VCaP (cell line): ENCODE measurements around the gene GPA33.

Experiments used
- H3K27ac ChIP-seq: fragments of 450-650 bp; 2 replicates; pipeline ENCODE4 v1.5.1; 2017
- CTCF ChIP-seq: fragments of 450-650 bp; conservative IDR thresholded peaks from 2 replicates; pipeline ENCODE4 v1.5.1; 2017; ENCODE audit warnings: mild to moderate bottlenecking, moderate library complexity

GPA33 gene

DNA sequence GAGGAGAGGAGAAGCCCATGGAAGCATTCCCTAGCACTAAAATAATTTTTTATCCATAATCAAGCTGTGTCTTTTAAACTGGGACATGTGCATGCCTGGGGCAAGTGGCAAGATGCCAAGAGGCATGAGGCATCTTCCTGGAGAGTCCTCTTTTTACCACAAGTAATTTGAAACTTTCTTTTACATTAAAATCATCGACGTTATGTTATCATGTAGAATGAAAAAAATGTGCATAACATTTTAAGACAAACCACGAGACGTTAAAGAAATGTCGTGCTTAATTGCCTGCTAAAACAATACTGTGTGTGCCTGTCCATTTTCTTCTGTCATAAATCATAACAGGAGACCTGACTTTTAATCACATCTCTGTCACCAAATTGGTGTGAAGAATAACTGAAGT lies 5.2 kb upstream of the GPA33 start:
- no peak for TF ChIP-seq CTCF

DNA sequence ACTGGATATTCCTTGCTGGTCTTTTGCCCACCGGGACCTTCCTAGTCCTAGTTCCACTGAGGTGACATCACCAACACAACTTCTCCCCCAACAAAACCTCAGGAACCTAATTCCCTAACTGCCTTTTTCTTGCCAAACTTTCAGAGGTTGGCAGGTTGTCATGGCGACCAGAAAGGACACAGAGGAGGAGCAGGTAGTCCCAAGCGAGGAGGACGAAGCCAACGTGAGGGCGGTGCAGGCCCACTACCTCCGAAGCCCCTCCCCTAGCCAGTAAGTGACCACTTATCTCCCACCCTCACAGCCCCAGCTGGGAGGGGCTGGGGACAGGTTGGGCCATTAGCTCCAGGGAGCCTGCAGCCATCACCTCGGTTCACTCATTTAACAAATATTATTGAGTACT lies 4.5 kb upstream of the GPA33 start:
- no peak overlapping the region for H3K27ac ChIP-seq
- TF ChIP-seq CTCF = no peak

More for the DNA sequence above, 5.2 kb upstream of the GPA33 start:
- H3K27ac ChIP-seq = no peak overlapping the region

DNA sequence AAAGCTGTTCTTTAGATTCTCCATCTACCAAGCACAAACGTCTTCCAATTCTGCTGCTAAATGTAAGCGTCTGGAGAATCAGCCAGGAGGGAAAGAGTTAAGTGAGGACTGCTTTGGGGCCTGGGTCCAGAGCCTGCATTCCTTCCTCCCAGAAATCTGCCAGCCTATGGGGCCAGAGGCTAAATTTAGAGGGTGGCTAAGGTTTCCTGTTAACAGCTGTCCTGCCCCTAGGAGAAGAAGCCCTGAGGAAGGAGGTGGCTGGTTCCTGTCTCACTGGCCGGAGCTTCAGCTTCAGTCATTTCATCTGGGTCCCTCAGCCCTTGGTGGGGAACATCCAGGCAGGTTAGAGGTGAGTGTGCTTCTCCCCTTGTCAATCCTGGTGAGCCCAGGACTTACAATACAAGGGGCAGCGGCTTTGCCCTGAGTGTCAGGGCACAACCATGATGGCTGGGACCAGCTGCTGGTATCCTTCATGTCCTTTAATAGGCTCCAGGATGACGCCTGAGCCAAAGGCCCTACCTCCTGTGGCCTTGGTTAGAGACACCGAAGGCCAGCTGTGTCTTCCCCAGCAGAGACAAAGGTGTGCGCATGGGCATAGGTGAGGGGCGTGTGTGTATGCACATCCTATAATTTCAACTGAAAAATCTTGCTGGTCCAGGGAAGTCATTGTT lies 3.8 kb upstream of the GPA33 start, which contains the start of gene STYXL2:
STYXL2 (plus strand) TSS at position 230 of the 671 bp plus-strand sequence. CDS start 775 bp downstream, outside the sequence.
- no peak within 1 kb of the TSS for H3K27ac ChIP-seq
- no peak for TF ChIP-seq CTCF

GRCh38 chr1:167092653-167093052 lies 2.5 kb upstream of the GPA33 start:
- no peak for TF ChIP-seq CTCF

GRCh38 chr1:167089939-167090313 lies 251 bp downstream of the GPA33 start:
- TF ChIP-seq CTCF = no peak

More at GRCh38 chr1:167092653-167093052, 2.5 kb upstream of the GPA33 start:
- H3K27ac ChIP-seq = no peak overlapping the region

DNA sequence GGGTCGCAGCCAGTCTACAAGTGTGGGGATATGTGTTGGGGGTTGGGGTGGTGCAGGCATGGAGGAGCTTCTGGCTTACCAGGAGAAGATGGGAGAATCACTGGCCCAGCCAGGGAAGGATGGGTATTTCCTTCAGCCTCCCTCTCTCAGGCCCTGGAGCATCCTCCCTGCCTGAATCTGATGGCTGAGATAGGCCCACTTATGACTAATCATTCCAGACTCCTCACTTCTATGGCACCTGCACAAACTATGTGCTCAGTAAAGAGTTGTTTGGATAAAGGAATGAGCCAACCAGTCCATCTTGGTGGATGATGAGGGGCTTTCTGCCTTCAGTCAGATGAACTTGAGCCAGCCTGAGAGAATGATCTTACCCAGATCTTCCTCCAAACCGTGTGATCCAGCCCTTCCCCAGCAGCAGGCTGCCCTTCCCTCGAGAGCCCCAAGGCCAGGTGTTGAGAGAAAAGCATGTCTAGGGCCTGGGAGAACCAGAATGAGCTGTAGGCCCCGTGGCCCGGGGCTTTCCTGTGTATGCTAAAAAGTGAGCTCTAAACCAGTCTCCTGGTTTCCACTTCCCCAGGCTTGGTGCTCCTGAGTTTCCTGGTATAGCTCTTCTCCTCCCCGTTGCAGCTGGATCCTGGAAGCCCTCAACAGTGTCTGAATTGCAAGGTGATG lies 1.3 kb downstream of the GPA33 start:
- no peak for TF ChIP-seq CTCF
- no peak overlapping the region for H3K27ac ChIP-seq

More at GRCh38 chr1:167089939-167090313, 251 bp downstream of the GPA33 start:
- H3K27ac ChIP-seq = no peak overlapping the region

DNA sequence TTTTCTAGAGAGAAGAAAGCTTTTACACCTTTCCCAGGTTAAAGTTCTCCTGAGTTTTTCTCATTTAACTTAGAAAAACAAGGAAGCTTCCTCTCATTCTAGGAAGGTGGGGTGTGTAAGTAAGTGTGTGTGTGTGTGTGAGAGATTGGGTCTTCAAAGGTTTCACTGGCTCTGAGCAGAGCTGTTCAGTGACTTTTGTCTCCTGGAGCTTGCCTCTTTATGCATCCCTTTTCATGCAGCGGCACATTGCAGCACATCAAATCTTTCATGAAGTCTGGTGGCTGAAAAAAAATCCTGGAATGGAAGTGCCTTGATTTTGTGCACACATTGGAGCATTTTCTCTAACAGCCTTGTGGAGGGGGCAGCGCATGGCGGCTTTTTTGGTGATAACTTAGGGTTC lies 3.4 kb downstream of the GPA33 start:
- no peak for TF ChIP-seq CTCF
- H3K27ac ChIP-seq = no peak overlapping the region
